ENCODE measurements around the gene PTTG2.
A peak's percentile ranks its signal among the peaks of the same experiment; 100 is the strongest.
"Not testable (repeated sequence)": the region's sequence is repeated elsewhere in the genome, so short reads cannot be mapped to it uniquely, and the experiment has no call there.

Gene PTTG2

DNA sequence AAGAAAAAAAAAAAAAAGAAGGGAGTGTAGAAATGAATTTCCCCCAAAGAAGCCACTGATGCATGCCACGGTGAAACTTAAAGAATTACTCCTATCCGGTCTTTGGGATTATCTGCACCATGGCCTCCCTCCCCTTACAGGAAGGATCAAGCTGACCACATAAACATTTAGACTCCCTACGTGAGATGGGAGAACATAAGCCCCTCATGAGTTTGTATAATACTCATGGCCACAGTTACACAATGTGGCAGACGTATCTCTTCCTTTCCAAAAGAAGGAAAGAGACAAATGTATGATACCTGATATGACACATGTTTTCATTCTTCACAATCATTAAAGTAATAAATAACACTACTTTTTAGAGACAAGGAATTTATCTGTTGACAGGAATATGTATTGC lies 3.3 kb upstream of the PTTG2 start:
- no peak for DNase-seq (ENCODE audit: low read depth in 2 of 2)

DNA sequence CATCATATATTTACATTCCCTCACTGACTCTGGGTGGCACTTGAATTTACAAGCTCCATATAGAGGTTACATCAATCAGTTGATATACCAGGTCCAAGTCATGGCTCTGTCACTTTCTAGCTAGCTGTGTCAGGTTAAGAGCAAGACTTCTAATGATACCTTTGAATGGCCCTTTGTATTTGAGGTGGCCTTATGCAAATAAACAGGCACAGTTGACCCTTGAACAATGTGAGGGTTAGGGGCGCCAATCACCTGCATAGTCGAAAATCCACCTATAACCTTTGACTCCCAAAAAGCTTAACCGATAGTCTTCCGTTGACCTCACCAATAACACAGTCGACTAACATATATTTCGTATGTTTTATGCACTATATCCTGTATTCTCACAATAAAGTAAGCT lies 1.3 kb upstream of the PTTG2 start:
- DNase-seq (ENCODE audit: low read depth in 2 of 2), result no peak

DNA sequence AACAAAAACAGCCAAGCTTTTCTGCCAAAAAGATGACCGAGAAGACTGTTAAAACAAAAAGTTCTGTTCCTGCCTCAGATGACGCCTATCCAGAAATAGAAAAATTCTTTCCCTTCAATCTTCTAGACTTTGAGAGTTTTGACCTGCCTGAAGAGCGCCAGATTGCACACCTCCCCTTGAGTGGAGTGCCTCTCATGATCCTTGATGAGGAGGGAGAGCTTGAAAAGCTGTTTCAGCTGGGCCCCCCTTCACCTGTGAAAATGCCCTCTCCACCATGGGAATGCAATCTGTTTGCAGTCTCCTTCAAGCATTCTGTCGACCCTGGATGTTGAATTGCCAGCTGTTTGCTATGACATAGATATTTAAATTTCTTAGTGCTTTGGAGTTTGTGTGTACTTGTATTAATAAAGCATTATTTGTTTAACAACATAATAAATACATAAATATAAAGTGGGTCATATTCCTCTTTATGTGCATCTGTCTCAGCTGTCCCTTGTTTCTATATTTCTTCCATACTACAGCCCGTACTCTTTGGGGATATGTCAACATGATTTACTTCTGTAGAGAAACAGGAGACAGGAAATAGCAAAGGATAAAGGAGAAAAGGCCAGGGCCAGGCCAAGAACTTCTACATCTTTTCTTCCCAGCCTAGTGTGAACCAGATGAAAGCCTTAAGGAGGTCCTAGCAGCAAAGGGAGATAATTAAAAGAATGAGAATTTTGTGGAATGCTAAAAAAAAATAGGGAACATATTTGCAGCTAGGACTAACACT lies 667 bp downstream of the PTTG2 start:
- DNase-seq (ENCODE audit: low read depth in 2 of 2), result no peak

DNA sequence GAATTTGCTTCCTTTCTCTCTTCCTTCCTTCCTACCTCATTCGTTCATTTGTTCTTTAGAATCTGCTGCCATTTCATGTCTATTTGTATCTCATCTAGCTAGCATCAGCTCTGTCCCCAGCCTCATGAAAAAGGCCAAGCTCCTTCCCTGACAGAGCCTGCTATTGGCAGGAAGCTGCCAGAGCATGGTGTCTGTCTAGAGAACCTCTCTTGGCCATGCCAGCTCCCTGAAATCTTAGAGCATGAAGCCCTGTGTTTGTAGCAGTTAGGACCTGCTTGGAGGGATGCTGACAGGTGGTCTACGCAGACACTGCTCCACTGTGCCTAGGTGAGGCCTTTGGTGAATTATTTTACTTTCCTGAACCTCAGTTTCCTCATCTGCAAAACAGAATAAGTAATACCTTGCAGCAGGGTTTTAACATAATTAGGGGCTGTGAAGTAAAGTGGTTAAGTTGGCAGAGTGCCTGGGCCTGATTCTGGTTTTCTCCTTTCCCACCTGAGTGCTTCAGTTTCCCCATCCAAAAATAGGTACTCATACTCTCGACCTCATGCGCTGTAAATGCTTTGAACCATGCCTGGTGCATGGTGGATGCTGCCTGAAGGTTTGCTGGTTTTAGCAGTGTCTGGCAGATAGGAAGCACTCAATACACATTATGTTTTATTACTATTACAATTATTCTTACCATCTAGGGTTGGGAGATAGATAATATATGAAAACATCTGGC lies 4.7 kb downstream of the PTTG2 start:
- no peak for DNase-seq (ENCODE audit: low read depth in 2 of 2)

DNA sequence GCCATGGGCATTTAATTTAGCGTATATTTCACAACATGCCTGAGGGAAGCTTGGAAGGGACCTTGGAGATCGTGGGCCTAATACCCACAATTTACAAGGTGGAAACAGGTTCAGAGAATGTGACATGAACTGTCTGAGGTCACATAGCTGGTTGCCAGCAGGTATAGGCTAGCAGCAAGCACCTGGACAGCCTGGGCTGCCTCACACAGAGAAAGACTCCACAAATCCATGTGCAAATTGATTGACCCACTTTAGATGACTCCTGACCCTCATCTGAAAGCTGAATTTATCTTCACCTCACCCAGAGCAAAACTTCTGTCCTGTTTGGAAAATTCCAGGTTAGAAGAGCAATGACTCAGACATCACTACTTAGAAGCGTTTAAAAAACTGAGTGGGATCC lies 5.8 kb downstream of the PTTG2 start:
- no peak for DNase-seq (ENCODE audit: low read depth in 2 of 2)

DNA sequence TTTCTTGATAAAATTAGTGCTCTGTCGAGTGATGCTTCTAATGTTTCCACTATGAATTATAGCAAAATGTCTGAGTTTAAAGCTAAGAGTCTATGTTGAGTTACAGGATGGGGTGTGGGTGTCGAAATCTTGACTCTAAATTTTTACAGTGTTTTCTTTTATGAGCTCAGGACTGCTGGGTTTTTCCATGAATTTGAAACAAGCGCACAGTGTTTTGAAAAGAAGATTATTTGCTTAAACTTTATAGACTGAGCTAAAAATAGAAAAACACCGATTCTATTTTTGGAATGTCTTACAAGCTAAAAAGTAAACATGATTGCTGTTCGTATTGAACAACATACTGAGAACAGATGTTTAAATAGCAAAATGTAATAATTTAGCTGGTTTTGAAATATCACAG lies 7.5 kb downstream of the PTTG2 start:
- no peak for DNase-seq (ENCODE audit: low read depth in 2 of 2)

DNA sequence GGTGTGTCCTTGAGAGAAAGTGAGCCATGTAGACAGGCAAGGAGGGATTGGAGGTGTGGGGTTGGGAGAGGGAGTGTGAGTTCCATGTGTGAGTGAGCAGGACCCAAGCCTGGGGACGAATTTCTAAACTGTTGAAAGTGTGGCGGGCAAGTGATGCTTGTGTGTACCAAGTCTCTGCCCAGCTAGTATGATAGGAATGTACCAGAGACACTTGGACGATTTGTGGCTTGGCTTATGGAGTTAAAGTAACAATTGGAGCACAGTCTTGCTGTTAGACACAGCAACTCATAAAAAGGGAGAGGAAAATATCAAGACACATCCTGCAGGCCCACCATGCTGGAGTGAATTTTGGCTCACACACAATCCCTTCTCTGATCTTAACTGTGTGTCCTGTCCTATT lies 8.5 kb downstream of the PTTG2 start:
- DNase-seq (ENCODE audit: low read depth in 2 of 2), result no peak

DNA sequence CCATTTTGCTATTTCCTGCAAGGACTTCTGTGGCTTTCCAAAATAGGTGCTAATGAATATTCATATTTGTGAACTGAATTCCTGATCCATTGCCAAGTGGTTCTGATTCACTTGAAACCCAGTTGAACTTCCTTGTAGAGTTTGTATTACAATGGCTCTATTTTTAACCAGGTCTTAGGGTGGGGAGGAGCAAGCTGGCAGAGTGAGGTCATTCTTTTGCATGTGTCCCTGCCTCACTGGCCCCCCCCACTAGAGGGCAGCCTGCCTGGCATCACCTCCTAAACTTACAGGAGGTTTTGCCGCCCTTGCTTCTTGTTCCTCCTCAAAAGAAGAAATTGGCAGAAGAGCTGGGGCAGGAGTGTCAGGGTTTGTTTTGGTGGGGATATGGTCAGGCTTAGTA lies 10.5 kb downstream of the PTTG2 start:
- peak in 1 of 2 donors; percentile 23 for DNase-seq (ENCODE audit: low read depth in 2 of 2)

DNA sequence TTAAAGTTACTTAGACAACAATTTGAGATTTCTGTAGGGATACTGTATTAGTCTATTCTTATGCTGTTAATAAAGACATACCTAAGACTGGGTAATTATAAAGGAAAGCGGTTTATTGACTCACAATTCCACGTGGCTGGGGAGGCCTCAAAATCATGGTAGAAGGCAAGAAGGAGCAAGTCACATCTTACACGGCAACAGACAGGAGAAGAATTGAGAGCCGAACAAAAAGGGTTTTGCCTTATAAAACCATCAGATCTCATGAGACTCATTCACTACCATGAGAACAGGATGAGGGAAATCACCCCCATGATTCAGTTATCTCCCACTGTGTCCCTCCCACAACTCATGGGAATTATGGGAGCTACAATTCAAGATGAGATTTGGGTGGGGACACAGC lies 11.0 kb downstream of the PTTG2 start:
- no peak for DNase-seq (ENCODE audit: low read depth in 2 of 2)

DNA sequence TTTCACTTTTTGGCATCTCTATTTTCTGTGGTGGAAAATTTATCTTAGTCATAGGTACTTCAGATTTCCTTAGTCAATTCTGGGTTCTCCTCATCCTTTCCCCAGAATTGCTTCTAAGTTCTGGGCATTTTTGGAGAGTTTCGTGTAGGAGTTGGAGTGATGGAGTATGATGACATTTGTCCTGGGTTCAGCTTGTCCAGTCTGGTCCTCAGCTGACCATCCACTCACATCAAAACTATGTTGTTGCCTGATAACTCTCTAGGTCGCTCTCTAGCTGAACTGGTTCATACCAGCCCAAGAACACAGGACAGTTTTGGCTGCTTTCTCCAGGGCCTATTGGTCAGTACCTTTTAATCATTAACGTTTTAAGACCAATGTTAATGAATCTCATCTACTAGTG lies 13.2 kb downstream of the PTTG2 start:
- DNase-seq (ENCODE audit: low read depth in 2 of 2), result no peak

DNA sequence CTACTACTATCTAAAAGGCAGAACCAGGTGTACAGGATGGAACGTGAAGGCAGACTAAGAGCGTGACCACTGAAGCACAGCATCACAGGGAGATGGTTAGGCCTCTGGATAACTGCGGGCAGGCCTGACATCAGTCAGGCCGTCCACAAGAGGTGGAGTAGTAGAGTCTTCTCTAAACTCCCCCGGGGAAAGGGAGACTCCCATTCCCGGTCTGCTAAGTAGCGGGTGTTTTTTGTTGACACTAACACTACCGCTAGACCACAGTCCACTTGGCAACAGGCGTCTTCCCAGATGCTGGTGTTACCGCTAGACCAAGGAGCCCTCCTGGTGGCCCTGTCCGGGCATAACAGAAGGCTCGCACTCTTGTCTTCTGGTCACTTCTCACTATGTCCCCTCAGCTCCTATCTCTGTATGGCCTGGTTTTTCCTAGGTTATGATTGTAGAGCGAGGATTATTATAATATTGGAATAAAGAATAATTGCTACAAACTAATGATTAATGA lies 15.2 kb downstream of the PTTG2 start:
- DNase-seq (ENCODE audit: low read depth in 2 of 2), result not testable (repeated sequence)

DNA sequence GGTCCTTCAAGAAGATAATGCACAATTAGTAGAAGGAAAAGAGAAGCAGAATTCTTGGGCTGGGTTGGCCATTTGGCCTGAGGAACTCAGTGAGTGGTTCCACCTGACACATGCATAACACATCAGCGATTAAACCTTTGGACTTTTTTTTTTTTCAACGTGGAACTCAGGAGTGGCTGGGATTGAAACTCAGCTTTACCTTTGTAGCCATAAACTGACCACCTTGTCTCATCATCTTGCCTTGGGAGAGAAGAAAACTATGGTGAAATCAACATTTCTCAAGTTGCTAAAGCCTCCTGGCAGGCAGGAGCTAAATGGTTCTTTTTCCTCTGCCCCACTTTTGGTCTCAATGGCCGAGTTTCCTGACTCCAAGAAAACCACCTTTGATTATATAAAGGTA lies 16.3 kb downstream of the PTTG2 start:
- no peak for DNase-seq (ENCODE audit: low read depth in 2 of 2)

DNA sequence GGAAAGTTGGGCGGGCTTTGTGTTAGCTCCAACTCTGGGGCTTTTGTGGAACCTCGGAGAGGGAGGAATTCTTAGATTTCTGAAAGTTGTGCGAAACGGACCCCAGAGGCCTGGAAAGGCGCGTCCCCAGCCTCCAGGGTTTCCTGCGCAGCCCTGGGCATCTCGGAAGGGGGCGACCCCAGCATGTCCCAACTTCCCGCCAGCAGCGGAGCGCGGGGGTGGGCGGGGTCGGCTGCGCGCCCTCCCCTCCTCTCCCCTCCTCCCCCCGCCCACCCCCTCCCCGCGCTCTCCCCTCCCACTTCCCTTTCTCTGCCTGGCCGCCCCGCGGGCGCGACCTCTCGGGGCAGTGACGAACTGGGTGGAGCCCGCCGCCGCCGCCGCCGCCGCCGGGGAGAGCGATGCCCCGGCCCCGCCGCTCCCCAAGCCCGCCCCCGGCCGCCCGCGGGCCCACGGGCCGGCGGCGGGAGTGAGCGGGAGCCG lies 16.8 kb downstream of the PTTG2 start:
- DNase-seq (ENCODE audit: low read depth in 2 of 2), result peak; percentile 45 to 50

DNA sequence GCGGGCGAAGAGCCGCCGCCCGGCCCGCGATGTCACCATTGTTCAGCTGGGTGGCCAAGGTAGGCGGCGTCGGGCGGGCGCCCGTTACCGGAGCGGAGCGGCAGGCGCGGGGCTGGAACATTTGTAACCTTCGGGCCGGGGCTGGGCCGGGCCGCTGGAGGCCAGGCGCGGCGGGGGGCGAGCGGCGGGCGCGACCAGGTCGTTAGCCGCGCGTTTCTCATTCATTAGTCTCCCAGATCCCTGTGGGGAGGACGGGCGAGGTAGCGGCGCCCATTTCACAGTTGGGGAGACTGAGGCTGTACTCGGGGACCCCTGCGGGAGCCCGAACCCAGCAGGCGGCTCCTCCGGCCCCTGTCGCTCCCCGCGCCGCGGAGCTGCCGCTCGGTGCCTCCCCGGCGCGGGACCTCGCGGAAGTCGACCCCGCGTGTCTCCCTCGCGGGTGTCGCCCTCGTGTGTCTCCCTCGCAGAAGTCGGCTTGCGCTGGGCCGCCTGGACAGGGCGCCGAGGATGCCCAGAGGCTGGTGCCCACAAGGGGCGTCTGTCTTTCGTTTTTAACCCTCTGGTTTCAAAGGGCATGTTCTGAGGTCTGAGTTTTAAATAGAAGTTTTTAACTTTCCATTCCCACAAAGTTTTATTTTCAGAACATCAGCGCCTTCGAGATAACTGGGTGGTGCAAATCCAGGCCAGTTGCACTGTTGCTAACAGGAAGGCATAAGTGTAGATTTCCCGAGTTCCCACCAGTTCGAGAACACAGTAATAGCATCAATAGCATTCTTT lies 17.5 kb downstream of the PTTG2 start:
- peak; percentile 48 to 56 for DNase-seq (ENCODE audit: low read depth in 2 of 2)

DNA sequence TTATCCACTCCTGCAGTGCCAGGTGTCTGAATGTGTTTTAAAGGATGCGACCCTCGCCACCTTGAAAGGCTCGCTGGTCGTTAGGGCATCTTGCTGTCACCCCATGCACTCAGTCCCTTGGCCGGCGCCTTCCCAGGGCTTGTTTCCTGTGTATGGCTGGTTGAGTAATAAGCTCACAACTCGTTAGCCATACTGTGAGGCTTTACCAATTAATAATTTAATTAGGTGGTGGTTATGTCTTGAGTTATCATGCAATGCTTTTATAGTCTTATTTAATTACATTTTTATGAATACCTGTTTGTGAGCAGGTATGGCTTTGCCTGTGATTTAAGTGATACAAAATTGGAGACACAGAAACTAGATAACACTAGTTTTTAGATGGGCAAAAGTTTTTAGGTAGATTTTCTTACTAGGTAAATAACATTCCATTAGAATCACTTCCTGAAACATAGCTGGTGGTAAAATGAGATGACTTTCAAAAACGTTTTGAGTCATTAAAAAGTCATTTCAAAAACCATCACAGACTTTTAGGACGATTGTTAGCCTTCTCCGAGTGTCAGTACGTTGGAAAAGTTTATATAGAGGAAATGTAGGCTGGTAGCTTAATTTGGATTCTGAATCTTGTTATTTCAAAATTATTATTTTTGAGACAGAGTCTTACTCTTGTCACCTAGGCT lies 18.2 kb downstream of the PTTG2 start:
- no peak for DNase-seq (ENCODE audit: low read depth in 2 of 2)

DNA sequence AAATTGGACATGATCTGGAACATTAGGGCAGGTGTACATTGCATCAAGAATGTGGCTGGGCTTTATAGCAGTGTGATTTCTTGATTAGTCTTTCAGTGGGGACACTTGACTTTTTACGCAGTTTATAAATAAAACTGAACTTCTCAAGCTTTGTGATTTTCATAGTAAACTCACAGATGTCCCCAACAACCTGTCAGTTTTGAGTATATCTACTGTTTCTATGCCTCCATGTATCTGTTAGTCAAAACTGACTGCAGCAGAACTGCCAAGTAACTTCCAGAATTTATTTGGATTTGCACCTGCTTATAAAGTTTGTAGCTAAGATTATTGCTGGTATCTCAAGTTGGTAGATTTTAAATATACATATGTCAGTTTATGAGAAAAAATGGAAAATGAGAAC lies 20.0 kb downstream of the PTTG2 start:
- DNase-seq (ENCODE audit: low read depth in 2 of 2), result no peak

DNA sequence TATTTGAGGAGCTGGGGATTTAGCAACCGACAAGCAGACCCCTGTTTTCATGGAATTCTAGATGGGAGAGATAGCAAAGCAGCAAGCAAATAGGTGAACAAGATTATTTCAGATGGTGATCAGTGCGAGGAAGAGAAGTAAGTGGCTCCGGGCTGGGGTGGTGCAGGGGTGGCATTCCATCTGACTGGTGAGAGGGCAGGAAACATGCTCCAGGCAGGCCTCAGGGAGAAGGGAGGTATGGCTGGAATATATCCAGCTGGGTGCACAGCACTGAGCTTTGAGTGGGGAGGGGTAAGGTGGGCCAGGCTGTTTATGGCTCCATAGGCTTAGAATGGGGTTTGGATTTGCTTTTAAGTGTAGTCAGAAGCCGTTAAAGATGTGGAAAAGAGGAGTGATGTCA lies 21.2 kb downstream of the PTTG2 start:
- DNase-seq (ENCODE audit: low read depth in 2 of 2), result no peak

DNA sequence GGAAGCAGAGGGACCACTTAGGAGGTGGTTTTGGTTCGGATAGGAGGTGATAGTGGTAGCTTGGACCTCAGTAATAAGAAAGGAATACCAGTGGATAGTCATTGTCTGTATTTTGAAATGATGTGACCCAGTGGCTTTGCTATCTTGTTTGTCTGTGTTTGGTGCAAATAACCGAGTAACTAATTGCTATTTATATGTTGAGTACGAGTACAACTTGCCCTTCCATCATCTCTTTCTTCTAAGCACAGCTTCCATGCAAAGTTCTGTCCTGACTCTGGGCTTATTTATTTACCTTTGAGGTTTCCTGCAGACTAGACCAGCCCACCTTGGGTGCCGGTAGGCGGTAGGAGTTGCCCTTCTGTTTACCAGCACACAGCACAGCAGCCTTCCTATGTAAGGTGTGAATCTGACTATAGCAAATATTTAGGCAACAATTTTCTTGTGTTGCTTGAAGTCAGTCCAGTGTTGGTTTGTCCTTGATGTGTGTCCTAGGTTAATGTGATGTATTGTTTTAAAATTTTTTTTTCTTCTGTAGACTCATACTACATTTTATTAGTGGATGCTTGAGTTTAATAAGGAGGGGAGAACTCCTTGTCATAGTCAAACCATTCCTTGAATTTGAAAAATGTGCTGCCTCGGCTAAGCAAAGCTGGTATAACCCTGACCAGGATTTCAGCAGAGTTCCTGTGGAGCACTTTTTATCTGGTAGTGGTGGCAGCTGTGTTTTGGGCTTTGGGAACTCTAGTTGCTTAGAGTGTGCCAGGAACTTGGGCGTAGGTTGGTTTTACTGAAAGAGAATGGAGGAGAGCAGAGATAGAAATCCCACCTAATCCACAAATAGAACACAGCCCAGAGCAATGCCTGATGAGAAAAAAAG lies 21.9 kb downstream of the PTTG2 start:
- no peak for DNase-seq (ENCODE audit: low read depth in 2 of 2)

DNA sequence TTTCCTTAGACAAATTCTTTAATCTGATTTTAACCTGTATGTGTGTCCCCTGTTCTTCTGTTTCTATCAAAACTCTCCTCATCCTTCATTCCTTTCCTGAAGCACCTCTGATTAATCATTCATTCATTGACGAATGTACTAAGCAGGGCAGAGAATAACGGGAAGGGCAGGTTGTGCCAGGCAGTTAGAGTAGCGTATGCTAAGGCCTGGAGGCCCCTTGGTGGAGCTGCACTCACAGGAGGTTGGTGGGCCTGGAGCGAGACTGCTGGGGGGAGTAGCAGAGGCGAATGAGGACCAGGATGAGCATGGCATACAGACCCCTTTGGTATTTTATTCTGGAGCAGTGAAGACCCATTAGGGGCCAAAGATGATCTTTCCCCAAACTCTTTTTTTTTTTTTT lies 22.5 kb downstream of the PTTG2 start:
- DNase-seq (ENCODE audit: low read depth in 2 of 2), result no peak

DNA sequence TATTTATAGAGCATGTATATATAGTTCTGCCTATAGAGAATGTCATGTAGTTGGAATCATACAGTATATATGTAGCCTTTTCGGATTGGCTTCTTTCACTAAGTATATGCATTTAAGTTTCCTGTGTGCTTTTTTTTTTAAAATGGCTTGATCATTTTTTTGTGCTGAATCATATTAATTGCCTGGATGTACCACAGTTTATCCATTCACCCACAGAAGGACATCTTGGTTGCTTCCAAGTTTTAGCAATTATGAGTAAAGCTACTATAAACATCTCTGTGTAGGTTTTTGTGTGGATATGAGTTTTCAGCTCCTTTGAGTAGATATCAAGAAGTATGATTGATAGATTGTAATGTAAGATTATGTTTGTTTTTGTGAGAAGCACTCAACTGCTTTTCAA lies 23.8 kb downstream of the PTTG2 start:
- DNase-seq (ENCODE audit: low read depth in 2 of 2), result no peak

DNA sequence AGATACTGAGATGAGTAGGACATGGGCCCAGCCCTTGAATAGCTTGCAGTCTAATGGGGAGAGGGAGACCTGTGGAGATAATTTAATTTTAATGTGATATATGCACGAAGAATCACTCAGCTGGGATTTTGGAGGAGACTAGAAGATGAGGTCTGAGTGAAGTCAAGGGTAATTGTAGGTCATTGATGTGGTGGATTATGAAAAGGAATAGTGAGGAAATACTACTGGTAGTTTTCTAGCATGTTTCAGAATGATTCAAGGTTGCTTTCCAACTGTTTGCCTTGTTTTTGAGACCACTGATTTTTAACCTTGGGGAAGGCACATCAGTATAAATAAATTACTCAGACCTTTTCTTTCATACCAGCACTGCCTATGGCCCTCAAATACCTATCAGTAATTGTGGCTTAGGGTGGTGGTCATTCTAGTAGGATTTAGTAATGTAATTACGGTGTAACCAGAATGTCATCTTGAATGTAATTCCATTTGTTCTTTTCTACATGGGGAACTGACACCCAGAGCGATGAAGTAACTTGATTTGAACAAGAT lies 25.6 kb downstream of the PTTG2 start:
- no peak for DNase-seq (ENCODE audit: low read depth in 2 of 2)
